Measurements from ENCODE around the gene OGFOD3. TPM values are rescaled to one million over a fixed set of nuclear protein-coding genes. Genes with fewer than 3 reads are reported as not detected.
A peak's percentile ranks its signal among the peaks of the same experiment; 100 is the strongest.

Gene OGFOD3
- total RNA-seq, 1 experiment from 2014 or later: 25.0 TPM

GRCh38 chr17:82424001-82424862 lies 5.8 kb upstream of the OGFOD3 start:
- H3K9me3 ChIP-seq (ENCODE audit: low read depth, low read length, poor library complexity, severe bottlenecking): no peaks in the 10 kb centered on the region
- H3K4me1 ChIP-seq (ENCODE audit: insufficient read depth, low read length, poor library complexity, severe bottlenecking): peaks cover 3% of the 10 kb centered on the region
- H3K4me3 ChIP-seq (ENCODE audit: low read depth, low read length, poor library complexity, severe bottlenecking): peak overlapping the region; percentile 39
- peak; percentile 67 for DNase-seq (ENCODE audit: low spot score)
- H3K27me3 ChIP-seq (replicated peaks; ENCODE audit: insufficient read depth, low read depth, low read length, poor library complexity): no peaks in the 10 kb centered on the region
- POLR2A ChIA-PET (ENCODE audit: low non-redundant PET): interaction anchor here (0.6 kb wide), 1 partner anchor 55 kb away, joined by 13 read pairs; no protein-coding TSS in a partner anchor
- TF ChIP-seq CTCF (conservative IDR thresholded peaks at IDR 0.05; ENCODE audit: low read depth, low read length) (peak; percentile 96), EZH2 (IDR thresholded peaks at IDR 0.05; ENCODE audit: borderline replicate concordance, low read depth, low read length, poor library complexity, severe bottlenecking) (no peak)
- no TSS peak for BruUV-seq (replicated peaks)
- H3K27ac ChIP-seq (ENCODE audit: low read depth, low read length, poor library complexity, severe bottlenecking): no peak overlapping the region
- intact Hi-C loops (cut with micrococcal nuclease; ENCODE audit: unreplicated experiment): no loop called here
- H3K36me3 ChIP-seq (ENCODE audit: insufficient read depth, low read length, poor library complexity, severe bottlenecking): no peaks in the 10 kb centered on the region
- CTCF ChIA-PET: interaction anchor here (0.5 to 1.0 kb wide), 4 partner anchors 8 to 218 kb away, joined by 3 to 7 read pairs (median 3); no protein-coding TSS in a partner anchor

- ChIA-PET POLR2A (ENCODE audit: low non-redundant PET) (no interaction called here), CTCF (no interaction called here)
- no peaks in the 10 kb centered on the region for H3K9me3 ChIP-seq (ENCODE audit: low read depth, low read length, poor library complexity, severe bottlenecking)
- H3K27me3 ChIP-seq (replicated peaks; ENCODE audit: insufficient read depth, low read depth, low read length, poor library complexity): no peaks in the 10 kb centered on the region
- no TSS peak for BruUV-seq (replicated peaks)
- intact Hi-C loops (cut with micrococcal nuclease; ENCODE audit: unreplicated experiment): loop anchor here (10.0 kb wide), 1 partner anchor 175 kb away; no protein-coding TSS in a partner anchor
- no peak for DNase-seq (ENCODE audit: low spot score)
- H3K4me3 ChIP-seq (ENCODE audit: low read depth, low read length, poor library complexity, severe bottlenecking): peak overlapping the region; percentile 84
- TF ChIP-seq EZH2 (IDR thresholded peaks at IDR 0.05; ENCODE audit: borderline replicate concordance, low read depth, low read length, poor library complexity, severe bottlenecking): no peak
- no peak for TF ChIP-seq CTCF (conservative IDR thresholded peaks at IDR 0.05; ENCODE audit: low read depth, low read length)
- no peak overlapping the region for H3K27ac ChIP-seq (ENCODE audit: low read depth, low read length, poor library complexity, severe bottlenecking)
- H3K4me1 ChIP-seq (ENCODE audit: insufficient read depth, low read length, poor library complexity, severe bottlenecking): peaks cover 8% of the 10 kb centered on the region
- no peaks in the 10 kb centered on the region for H3K36me3 ChIP-seq (ENCODE audit: insufficient read depth, low read length, poor library complexity, severe bottlenecking)
These were observed 1.2 kb upstream of the OGFOD3 start for GRCh38 chr17:82419540-82419939.

- Histone ChIP-seq H3K9me3 (ENCODE audit: low read depth, low read length, poor library complexity, severe bottlenecking) (no peaks in the 10 kb centered on the region), H3K27ac (ENCODE audit: low read depth, low read length, poor library complexity, severe bottlenecking) (no peak overlapping the region), H3K4me1 (ENCODE audit: insufficient read depth, low read length, poor library complexity, severe bottlenecking) (peaks cover 8% of the 10 kb centered on the region), H3K27me3 (replicated peaks; ENCODE audit: insufficient read depth, low read depth, low read length, poor library complexity) (no peaks in the 10 kb centered on the region), H3K36me3 (ENCODE audit: insufficient read depth, low read length, poor library complexity, severe bottlenecking) (peaks cover 2% of the 10 kb centered on the region), H3K4me3 (ENCODE audit: low read depth, low read length, poor library complexity, severe bottlenecking) (no peak overlapping the region)
- intact Hi-C loops (cut with micrococcal nuclease; ENCODE audit: unreplicated experiment): loop anchor here (10.0 kb wide), 1 partner anchor 172 kb away; no protein-coding TSS in a partner anchor
- POLR2A ChIA-PET (ENCODE audit: low non-redundant PET): interaction anchor here (0.6 to 0.7 kb wide), 2 partner anchors 23 to 70 kb away, joined by 3 to 19 read pairs; no protein-coding TSS in a partner anchor
- CTCF ChIA-PET: no interaction called here
- peak; percentile 27; the same call in 1 of the 2 replicates for TF ChIP-seq CTCF (conservative IDR thresholded peaks at IDR 0.05; ENCODE audit: low read depth, low read length)
- TF ChIP-seq EZH2 (IDR thresholded peaks at IDR 0.05; ENCODE audit: borderline replicate concordance, low read depth, low read length, poor library complexity, severe bottlenecking): no peak
- no peak for DNase-seq (ENCODE audit: low spot score)
- BruUV-seq (replicated peaks): no TSS peak
These were observed 1.6 kb downstream of the OGFOD3 start for GRCh38 chr17:82416771-82417170.

Data from A673 (cell line).